RCC 7860 (cell line): ENCODE measurements around the gene POFUT1.
"Not testable (repeated sequence)": the region's sequence is repeated elsewhere in the genome, so short reads cannot be mapped to it uniquely, and the experiment has no call there.

Experiments
- DNase-seq: peaks from one replicate; pipeline ENCODE4 v3.0.0-alpha.2; 2015; ENCODE audit warnings: low spot score
- FAIRE-seq: peaks from 2 replicates; lab custom pipeline; 2012; peaks lifted over from hg19 to GRCh38; lab: Jason Lieb, UNC

Gene POFUT1

GRCh38 chr20:32188376-32189122 lies 19.1 kb upstream of the POFUT1 start:
- no peak for DNase-seq

GRCh38 chr20:32189123-32189410 lies 18.6 kb upstream of the POFUT1 start:
- DNase-seq (no peak), FAIRE-seq (no peak)

More at GRCh38 chr20:32188376-32189122, 19.1 kb upstream of the POFUT1 start:
- no peak for FAIRE-seq

GRCh38 chr20:32189691-32190615 lies 17.7 kb upstream of the POFUT1 start:
- FAIRE-seq (no peak), DNase-seq (no peak)

- DNase-seq (no peak), FAIRE-seq (no peak)
Measured at GRCh38 chr20:32190616-32191415, 16.9 kb upstream of the POFUT1 start.

GRCh38 chr20:32191422-32191821 lies 16.3 kb upstream of the POFUT1 start:
- DNase-seq: no peak
- FAIRE-seq: no peak

GRCh38 chr20:32191873-32192272 lies 15.8 kb upstream of the POFUT1 start:
- no peak for FAIRE-seq
- DNase-seq: no peak

- DNase-seq (no peak), FAIRE-seq (no peak)
Measured at GRCh38 chr20:32192698-32193097, 15.0 kb upstream of the POFUT1 start.

- not testable (repeated sequence) for DNase-seq
Measured at GRCh38 chr20:32193336-32193735, 14.3 kb upstream of the POFUT1 start.

GRCh38 chr20:32193996-32194395 lies 13.7 kb upstream of the POFUT1 start:
- DNase-seq: no peak
- no peak for FAIRE-seq

More at GRCh38 chr20:32193336-32193735, 14.3 kb upstream of the POFUT1 start:
- FAIRE-seq: not testable (repeated sequence)

- no peak for DNase-seq
- FAIRE-seq: no peak
Measured at GRCh38 chr20:32195581-32195980, 12.1 kb upstream of the POFUT1 start.

GRCh38 chr20:32196613-32197012 lies 11.1 kb upstream of the POFUT1 start:
- FAIRE-seq: not testable (repeated sequence)

GRCh38 chr20:32197136-32197535 lies 10.5 kb upstream of the POFUT1 start:
- not testable (repeated sequence) for FAIRE-seq, DNase-seq

More at GRCh38 chr20:32196613-32197012, 11.1 kb upstream of the POFUT1 start:
- DNase-seq: not testable (repeated sequence)

- FAIRE-seq: no peak
- DNase-seq: no peak
Measured at GRCh38 chr20:32199006-32199405, 8.7 kb upstream of the POFUT1 start.

GRCh38 chr20:32201296-32201976 lies 6.2 kb upstream of the POFUT1 start:
- DNase-seq: no peak
- no peak for FAIRE-seq

- FAIRE-seq (no peak), DNase-seq (no peak)
Measured at GRCh38 chr20:32201977-32202363, 5.7 kb upstream of the POFUT1 start.

GRCh38 chr20:32203356-32204204 lies 4.1 kb upstream of the POFUT1 start:
- FAIRE-seq (no peak), DNase-seq (no peak)

- FAIRE-seq: no peak
- no peak for DNase-seq
Measured at GRCh38 chr20:32204205-32205109, 3.2 kb upstream of the POFUT1 start.

GRCh38 chr20:32205110-32205842 lies 2.4 kb upstream of the POFUT1 start:
- DNase-seq: no peak
- no peak for FAIRE-seq
